GM18867 (cell line): ENCODE data around the gene PKP3.
"Not testable (repeated sequence)": the region's sequence is repeated elsewhere in the genome, so short reads cannot be mapped to it uniquely, and the experiment has no call there.

Experiments
- ATAC-seq: cut with Tn5 transposase; IDR thresholded peaks from one replicate; pipeline ENCODE4 v1.9.1; 2021; ENCODE audit warnings: mild to moderate bottlenecking, moderate library complexity; ENCODE audit not compliant: unreplicated experiment

The PKP3 gene

GRCh38 chr11:362642-363442 lies 31.2 kb upstream of the PKP3 start:
- no peak for ATAC-seq

- not testable (repeated sequence) for ATAC-seq
These were observed 30.6 kb upstream of the PKP3 start for GRCh38 chr11:363443-363805.

GRCh38 chr11:363948-364761 lies 29.9 kb upstream of the PKP3 start:
- peak; percentile 54 for ATAC-seq

GRCh38 chr11:364991-365725 lies 28.9 kb upstream of the PKP3 start:
- no peak for ATAC-seq

GRCh38 chr11:365831-366230 lies 28.2 kb upstream of the PKP3 start:
- no peak for ATAC-seq

GRCh38 chr11:367956-368413 lies 26.0 kb upstream of the PKP3 start:
- no peak for ATAC-seq

- ATAC-seq = no peak
These were observed 25.3 kb upstream of the PKP3 start for GRCh38 chr11:368414-369335.

- no peak for ATAC-seq
These were observed 24.5 kb upstream of the PKP3 start, which contains the start of gene B4GALNT4 for GRCh38 chr11:369336-370018. Gene B4GALNT4 (plus strand): TSS chr11:369499. CDS start chr11:369804, 305 bp downstream.

- no peak for ATAC-seq
These were observed 23.7 kb upstream of the PKP3 start for GRCh38 chr11:370070-370941.

- no peak for ATAC-seq
These were observed 23.0 kb upstream of the PKP3 start for GRCh38 chr11:371051-371450.

- ATAC-seq = no peak
These were observed 22.1 kb upstream of the PKP3 start for GRCh38 chr11:371716-372590.

- no peak for ATAC-seq
These were observed 20.9 kb upstream of the PKP3 start for GRCh38 chr11:372809-373715.

- ATAC-seq = no peak
These were observed 20.1 kb upstream of the PKP3 start for GRCh38 chr11:373716-374551.

GRCh38 chr11:375065-376025 lies 18.7 kb upstream of the PKP3 start:
- no peak for ATAC-seq
